ENCODE results near the gene TMEM167B. TPM values are rescaled to one million over a fixed set of nuclear protein-coding genes. Genes with fewer than 3 reads are reported as not detected.

Gene TMEM167B
- total RNA-seq, 1 experiment from 2014 or later, result 21.4 TPM

DNA sequence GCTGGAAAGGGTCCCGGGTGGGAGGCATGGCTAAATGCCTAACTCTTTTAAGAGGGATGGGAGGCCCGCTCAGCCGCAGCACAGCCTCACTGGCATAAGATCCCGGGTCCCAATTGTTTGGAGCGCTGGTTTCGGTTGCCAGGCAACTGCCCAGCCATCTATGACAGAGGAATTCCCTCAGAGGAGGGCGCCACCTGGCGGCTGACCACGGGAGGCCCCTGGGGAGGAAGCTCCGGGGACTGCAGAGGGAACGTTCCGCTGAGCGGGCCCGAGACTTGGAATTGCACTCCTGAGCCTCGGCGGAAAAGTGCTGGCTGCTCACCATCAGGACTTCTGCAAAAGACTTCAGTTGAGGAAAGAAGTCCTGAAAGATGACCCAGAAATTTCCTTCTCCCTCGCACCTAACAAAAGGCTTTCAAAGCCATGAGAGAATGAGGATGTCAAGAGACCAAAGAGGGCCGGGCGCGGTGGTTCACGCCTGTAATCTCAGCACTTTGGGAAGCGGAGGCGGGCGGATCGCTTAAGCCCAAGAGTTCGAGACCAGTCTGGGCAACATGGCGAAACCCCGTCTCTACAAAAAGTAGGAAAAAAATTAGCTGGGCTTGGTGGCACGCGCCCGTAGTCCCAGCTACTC lies 22.2 kb downstream of the TMEM167B start:
- BruUV-seq (replicated peaks), result no TSS peak
- Histone ChIP-seq H3K79me2 (ENCODE audit: insufficient read depth, low read length) (no peaks in the 10 kb centered on the region), H3K9ac (ENCODE audit: low read length) (no peak overlapping the region), H3K4me1 (ENCODE audit: control insufficient read depth in 1 of 2, insufficient read depth in 2 of 2, low read length in 2 of 2) (peaks cover 3 to 16% of the 10 kb centered on the region in 2 experiments; a peak in 3 of 4 replicates), H3K4me3 (replicated peaks in 1 of 2; ENCODE audit: low read depth in 1 of 2, low read length in 2 of 2) (no peak overlapping the region), H3K9me2 (ENCODE audit: insufficient read depth) (no peaks in the 10 kb centered on the region), H3K4me2 (ENCODE audit: low read length) (peak overlapping the region; percentile 50), H3K27ac (ENCODE audit: low read depth, low read length) (no peak overlapping the region), H3K36me3 (ENCODE audit: control insufficient read depth in 1 of 2, insufficient read depth in 2 of 2, low read length in 2 of 2) (no peaks in the 10 kb centered on the region), H3K9me3 (ENCODE audit: control insufficient read depth in 1 of 2, insufficient read depth in 1 of 2, low read depth in 1 of 2, low read length in 2 of 2) (no peaks in the 10 kb centered on the region), H2AFZ (ENCODE audit: low read depth, low read length, poor library complexity, severe bottlenecking) (peak overlapping the region; percentile 97), H3K27me3 (ENCODE audit: insufficient read depth, low read length) (no peaks in the 10 kb centered on the region), H4K20me1 (ENCODE audit: insufficient read depth) (no peaks in the 10 kb centered on the region)
- TF ChIP-seq, protein P1, sequence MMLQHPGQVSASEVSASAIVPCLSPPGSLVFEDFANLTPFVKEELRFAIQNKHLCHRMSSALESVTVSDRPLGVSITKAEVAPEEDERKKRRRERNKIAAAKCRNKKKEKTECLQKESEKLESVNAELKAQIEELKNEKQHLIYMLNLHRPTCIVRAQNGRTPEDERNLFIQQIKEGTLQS (IDR thresholded peaks at IDR 0.05), result no peak
- TF ChIP-seq YY1 (IDR thresholded peaks at IDR 0.05; ENCODE audit: extremely low read depth, insufficient replicate concordance, low read depth, low read length) (peak; percentile 55), ELF1 (IDR thresholded peaks at IDR 0.05; ENCODE audit: borderline replicate concordance, low read depth) (no peak), RAD21 (IDR thresholded peaks at IDR 0.05; ENCODE audit: low read depth) (peak; percentile 82), SP1 (IDR thresholded peaks at IDR 0.05; ENCODE audit: low read depth) (no peak)
- TF ChIP-seq, protein P2, sequence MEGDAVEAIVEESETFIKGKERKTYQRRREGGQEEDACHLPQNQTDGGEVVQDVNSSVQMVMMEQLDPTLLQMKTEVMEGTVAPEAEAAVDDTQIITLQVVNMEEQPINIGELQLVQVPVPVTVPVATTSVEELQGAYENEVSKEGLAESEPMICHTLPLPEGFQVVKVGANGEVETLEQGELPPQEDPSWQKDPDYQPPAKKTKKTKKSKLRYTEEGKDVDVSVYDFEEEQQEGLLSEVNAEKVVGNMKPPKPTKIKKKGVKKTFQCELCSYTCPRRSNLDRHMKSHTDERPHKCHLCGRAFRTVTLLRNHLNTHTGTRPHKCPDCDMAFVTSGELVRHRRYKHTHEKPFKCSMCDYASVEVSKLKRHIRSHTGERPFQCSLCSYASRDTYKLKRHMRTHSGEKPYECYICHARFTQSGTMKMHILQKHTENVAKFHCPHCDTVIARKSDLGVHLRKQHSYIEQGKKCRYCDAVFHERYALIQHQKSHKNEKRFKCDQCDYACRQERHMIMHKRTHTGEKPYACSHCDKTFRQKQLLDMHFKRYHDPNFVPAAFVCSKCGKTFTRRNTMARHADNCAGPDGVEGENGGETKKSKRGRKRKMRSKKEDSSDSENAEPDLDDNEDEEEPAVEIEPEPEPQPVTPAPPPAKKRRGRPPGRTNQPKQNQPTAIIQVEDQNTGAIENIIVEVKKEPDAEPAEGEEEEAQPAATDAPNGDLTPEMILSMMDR (IDR thresholded peaks at IDR 0.05 in 2 of 3, conservative IDR thresholded peaks at IDR 0.05 in 1 of 3; ENCODE audit: borderline replicate concordance in 1 of 3, insufficient read depth in 1 of 3, low read depth in 2 of 3, low read length in 2 of 3), result peak; percentile 79 to 96 (median 96)
- TF ChIP-seq, protein P3, sequence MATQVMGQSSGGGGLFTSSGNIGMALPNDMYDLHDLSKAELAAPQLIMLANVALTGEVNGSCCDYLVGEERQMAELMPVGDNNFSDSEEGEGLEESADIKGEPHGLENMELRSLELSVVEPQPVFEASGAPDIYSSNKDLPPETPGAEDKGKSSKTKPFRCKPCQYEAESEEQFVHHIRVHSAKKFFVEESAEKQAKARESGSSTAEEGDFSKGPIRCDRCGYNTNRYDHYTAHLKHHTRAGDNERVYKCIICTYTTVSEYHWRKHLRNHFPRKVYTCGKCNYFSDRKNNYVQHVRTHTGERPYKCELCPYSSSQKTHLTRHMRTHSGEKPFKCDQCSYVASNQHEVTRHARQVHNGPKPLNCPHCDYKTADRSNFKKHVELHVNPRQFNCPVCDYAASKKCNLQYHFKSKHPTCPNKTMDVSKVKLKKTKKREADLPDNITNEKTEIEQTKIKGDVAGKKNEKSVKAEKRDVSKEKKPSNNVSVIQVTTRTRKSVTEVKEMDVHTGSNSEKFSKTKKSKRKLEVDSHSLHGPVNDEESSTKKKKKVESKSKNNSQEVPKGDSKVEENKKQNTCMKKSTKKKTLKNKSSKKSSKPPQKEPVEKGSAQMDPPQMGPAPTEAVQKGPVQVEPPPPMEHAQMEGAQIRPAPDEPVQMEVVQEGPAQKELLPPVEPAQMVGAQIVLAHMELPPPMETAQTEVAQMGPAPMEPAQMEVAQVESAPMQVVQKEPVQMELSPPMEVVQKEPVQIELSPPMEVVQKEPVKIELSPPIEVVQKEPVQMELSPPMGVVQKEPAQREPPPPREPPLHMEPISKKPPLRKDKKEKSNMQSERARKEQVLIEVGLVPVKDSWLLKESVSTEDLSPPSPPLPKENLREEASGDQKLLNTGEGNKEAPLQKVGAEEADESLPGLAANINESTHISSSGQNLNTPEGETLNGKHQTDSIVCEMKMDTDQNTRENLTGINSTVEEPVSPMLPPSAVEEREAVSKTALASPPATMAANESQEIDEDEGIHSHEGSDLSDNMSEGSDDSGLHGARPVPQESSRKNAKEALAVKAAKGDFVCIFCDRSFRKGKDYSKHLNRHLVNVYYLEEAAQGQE (IDR thresholded peaks at IDR 0.05; ENCODE audit: low read depth), result no peak
- peak; percentile 80 for DNase-seq (ENCODE audit: low read depth, low spot score)
- CTCF ChIA-PET, result interaction anchor here (0.6 to 2.7 kb wide), 26 partner anchors 8 to 1331 kb away, joined by 3 to 18 read pairs (median 3); partner anchors contain the start of genes EEIG2, GPSM2, PRPF38B and TMEM167B
- POLR2A ChIA-PET, result interaction anchor here (1.0 to 3.1 kb wide), 3 partner anchors 10 to 71 kb away, joined by 3 to 21 read pairs (median 4); partner anchors contain the start of gene WDR47
- peak; percentile 97 for ATAC-seq
- intact Hi-C loops (cut with micrococcal nuclease), result loop anchor here (1.0 to 5.0 kb wide), 3 partner anchors 150 to 600 kb away; partner anchors contain the start of gene CLCC1
- RAD21 ChIA-PET (ENCODE audit: low non-redundant PET in 1 of 2, low total read pairs in 2 of 2, uncharacterized antibody in 2 of 2, unreplicated experiment in 2 of 2), result no interaction called here
